ENCODE results near the gene ZNF442.
"Not testable (repeated sequence)": the region's sequence is repeated elsewhere in the genome, so short reads cannot be mapped to it uniquely, and the experiment has no call there.

ZNF442 gene

DNA sequence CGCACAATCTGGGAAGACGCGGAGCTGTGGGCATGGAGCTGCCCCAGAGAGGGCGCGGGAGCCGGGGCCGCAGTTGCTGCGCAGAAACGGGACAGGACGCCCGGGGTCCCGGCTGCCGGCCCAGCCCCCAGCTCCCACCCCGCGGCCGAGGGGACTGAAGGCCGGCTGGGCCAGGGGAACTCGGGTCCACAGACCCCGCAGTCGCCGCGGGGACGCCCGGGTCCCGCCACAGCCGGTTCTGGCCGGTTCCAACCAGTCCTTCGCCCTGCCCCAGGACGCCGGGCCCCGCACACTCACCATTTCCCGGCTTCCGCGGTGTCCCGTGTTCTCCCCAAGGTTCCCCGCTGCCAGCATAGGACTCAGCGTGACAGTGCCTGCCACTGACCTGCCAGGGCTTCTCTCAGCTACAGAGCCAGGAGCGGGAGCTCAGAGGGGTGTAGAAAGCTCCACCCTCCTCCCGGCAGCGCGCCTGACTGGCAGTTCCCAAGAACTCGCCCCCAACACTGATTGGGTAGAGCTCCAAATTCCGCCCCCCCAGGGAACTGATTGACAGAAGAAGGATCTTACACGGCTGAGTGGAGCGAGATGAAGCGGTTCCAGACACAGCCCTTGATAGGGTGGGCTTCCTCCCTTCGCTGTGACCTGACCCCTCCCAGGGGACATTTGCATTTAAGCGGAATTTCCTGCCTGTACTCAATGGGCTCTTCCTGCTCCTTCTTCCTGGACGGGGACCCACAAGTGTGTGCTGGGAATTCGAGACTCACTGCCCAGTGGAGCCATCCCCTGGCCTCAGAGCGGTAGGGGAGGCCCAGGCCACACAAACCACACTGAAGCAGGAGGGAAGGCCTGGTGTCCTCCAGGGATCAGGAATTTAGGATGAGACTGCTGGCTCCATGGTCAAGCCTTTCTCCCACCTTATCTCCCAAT, at the start of gene ZNF442:
Gene ZNF442 (minus strand): TSS at position 448 of the 927 bp plus-strand sequence. CDS start 2,052 bp downstream, outside the sequence.
- peak in 2 of 3 experiments; percentile 95 to 98 for DNase-seq

DNA sequence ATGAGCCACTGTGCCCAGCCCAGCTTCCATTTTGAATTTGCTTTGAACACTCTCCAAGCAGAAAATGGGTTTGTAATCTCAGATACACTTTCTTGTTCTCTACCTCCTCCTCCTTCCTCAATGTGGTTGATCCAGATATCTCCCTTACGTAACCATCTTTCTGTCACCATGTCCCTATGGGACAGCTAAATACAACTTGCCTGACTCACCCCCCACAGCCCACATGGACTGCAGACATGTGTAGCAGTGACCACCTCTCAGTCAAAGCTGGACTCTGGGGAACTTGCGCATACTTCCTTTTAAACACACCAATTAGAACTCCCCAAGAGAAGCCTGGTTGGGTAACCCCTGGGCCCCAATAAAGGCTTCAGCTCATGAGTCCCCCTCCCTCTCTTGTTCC, 46.4 kb upstream of the ZNF442 start:
- no peak for DNase-seq

DNA sequence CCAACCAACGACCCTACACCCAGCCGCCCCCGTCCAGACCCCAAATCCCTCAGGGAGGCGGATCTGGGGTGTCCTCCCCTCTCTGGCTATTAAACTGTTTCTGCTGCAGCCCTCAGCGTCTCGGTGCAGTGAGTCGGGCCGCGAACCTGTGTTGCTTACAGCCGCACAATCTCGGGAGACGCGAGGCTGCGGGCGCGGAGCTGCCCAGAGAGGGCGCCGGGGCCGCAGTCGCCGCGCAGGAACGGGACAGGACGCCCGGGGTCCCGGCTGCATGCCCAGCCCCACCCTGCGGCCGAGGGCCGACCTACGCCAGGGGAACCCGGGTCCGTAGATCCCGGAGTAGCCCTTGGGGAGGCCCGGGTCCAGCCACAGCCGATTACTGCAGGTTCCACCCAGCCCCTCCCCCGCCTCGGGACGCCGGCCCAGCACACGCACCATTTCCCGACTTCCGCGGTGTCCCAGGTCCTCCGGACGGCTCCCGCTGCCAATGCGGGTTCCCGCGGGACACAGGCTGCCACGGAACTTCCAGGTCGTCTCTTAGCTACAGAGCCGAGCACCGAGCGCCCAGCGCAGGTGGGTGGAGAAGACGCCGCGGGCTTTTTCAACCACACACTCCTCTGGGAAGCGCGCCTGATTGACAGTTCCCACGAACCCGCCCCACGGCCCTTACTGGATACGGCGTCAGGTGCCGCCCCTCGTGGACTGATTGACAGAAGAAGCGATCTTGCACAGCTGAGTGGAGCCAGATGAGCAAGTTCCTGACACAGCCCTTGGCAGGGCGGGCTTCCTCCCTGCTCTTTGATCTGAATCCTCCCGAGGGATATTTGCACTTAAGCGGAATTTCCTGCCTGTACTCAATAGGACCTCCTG, 35.4 kb upstream of the ZNF442 start, which contains the start of gene ZNF799:
Gene ZNF799 (minus strand): TSS at position 639 of the 870 bp plus-strand sequence. CDS start 201 bp downstream, at position 438.
- DNase-seq = peak; percentile 90 to 99 (median 97)

DNA sequence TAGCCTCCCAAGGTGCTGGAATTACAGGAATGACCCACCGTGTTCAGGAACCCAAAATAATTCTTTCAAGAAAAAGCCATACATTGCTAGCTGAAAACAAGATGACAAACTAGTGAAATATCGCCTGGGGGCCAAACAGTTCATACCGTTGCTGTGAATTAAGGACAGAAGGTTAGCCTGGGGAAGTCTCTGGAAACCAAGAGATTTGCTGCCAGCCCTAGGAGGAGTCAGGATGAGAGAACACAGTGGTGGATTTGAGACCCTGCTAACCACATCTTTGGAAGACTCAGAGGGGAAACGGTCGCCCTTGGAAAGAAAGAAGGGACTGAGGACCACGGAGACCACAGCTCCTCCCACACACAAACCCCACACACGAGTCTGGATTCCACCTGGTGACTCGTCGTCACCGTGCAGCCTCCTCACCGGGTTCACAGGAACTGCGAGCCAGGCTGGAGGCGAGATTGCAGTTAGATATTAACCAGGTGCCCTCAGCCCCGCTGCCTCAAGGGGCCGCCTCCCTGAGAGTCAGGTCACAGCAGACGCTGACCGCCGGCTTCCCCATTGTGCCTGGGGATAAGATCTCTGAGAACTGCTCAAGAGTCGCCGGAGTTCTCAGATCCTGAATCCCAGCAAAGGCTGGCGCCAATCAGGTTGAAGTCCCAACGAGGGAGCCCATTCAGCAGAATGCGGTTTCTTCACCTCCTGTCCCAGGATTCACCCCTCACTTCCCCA, 34.6 kb upstream of the ZNF442 start:
- DNase-seq = peak in 2 of 3 experiments; percentile 71 to 74

DNA sequence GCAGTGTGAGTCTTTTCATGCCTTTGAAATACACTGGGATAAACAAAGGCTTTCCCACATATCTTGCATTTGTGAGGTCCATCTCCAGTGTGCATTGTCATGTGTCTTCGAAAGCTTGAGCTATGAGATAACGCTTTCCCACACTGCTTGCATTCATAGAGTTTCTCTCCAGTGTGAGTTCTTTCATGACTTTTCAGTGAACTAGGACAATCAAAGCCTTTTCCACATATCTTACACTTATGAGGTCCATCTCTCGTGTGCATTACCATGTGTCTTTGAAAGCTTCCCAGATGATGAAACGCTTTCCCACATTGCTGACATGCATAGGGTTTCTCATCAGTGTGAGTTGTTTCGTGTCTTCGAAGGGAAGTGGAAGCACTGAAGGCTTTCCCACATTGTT, 25.7 kb upstream of the ZNF442 start:
- DNase-seq = not testable (repeated sequence)

DNA sequence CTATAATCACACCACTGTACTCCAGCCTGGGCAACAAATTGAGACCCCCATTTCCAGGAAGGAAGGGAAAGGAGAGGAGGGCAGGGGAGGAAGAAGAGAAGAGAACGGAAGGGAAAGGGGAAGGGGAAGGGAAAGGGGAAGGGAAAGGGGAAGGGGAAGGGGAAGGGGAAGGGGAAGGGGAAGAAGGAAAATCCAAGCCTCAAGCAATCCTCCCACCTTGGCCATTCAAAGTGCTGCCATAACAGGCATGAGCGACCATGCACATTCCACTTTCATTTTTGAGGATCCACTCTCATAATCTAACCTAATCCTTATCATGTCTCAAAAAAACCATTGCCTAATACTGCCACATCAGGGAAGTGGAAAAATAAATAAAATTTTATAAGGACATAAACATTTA, 20.9 kb upstream of the ZNF442 start:
- DNase-seq = not testable (repeated sequence)

DNA sequence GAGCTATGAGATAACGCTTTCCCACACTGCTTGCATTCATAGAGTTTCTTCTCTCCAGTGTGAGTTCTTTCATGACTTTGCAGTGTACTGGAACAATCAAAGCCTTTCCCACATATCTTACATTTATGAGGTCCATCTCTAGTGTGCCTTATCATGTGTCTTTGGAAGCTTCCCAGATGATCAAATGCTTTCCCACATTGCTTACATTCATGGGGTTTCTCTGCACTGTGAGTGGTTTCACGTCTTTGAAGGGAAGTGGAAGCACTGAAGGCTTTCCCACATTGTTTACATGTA, 14.9 kb upstream of the ZNF442 start:
- no peak for DNase-seq

DNA sequence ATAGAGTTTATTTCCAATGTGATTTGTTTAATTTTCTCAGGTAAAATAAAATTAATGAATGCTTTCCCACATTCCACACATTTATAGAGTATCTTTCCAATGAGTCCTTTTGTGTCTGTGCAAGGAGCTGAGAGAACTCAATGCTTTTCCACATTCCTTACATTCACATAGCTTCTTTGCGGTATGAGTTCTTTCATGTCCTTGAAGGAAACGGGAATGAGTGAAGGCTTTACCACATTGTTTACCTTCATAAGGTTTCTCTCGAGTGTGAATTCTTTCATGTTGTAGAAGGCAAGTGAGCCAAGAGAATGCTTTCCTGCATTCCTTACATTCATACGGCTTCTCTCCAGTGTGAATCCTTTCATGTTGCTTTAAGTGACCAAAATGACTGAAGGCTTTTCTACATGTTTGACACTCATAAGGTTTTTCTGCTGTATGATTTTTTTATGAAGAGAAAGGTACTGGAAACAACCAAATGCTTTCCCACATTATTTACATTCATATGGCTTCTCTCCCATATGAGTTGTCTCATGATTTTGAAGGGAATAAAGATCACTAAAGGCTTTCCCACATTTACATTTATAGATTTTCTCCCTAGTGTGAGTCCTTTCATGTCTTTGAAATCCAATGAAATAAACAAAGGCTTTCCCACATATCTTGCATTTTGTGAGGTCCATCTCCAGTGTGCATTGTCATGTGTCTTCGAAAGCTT, 14.4 kb upstream of the ZNF442 start:
- DNase-seq = no peak

DNA sequence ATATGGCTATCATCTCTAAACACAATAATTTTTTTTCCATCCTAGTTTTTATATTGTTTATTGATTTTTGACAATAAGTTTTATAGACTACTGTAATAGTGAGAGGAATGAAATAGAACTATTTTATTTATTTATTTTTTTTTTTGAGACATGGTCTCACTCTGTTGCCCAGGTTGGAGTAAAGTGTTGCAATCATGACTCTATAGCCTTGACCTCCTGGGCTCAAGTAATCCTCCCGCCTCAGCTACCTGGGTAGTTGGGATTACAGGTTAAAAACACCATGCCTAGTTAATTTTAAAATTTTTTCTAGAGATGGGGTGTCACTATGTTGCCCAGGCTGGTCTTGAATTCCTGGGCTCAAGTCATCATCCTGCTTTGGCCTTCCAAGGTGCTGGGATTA, 8.5 kb upstream of the ZNF442 start:
- no peak for DNase-seq

DNA sequence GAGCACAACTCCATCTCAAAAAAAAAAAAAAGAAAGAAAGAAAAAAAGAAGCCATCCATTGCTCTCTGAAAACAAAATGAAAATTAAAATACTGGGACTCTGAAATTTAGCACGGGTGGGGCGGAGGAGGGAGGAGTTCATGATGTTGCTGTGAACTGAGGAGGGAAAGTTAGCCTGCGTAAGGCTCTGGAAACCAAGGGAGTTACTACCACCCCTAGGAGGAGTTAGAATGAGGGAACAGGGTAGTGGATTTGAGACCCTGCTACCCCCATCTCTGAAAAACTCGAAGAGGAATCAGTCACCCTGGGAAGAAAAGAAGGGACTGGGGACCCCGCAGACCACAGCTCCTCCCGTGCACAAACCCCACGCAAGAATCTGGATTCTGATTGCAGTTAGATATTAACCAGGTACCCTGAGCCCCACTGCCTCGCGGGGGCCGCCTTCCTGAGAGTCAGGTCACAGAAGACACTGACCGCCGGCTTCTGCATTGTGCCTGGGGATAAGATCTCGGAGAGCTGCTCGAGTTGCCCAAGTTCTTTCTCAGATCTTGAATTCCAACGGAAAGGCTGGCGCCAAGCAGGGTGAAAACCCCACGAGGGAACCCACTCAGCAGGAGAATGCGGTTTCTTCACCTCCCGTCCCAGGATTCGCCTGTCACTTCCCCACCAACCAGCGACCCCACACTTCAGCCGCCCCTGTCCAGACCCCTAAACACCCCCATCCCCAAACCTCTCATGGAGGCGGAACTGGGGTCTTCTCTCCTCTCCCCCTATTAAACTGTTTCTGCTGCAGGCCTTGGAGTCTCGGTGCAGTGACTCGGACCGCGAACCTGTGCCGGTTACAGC, 870 bp downstream of the ZNF442 start:
- DNase-seq = peak in 1 of 3 experiments; percentile 54

DNA sequence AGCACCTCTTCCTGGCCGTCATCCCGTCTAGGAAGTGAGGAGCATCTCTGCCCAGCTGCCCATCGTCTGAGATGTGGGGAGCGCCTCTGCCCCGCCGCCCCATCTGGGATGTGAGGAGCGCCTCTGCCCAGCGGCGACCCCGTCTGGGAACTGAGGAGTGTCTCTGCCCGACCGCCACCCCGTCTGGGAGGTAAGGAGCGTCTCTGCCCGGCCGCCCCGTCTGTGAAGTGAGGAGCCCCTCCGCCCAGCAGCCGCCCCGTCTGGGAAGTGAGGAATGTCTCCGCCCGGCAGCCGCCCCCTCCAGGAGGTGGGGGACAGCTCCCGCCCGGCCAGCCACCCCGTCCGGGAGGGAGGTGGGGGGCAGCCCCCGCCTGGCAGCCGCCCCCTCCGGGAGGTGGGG, 3.2 kb downstream of the ZNF442 start:
- DNase-seq = not testable (repeated sequence)

DNA sequence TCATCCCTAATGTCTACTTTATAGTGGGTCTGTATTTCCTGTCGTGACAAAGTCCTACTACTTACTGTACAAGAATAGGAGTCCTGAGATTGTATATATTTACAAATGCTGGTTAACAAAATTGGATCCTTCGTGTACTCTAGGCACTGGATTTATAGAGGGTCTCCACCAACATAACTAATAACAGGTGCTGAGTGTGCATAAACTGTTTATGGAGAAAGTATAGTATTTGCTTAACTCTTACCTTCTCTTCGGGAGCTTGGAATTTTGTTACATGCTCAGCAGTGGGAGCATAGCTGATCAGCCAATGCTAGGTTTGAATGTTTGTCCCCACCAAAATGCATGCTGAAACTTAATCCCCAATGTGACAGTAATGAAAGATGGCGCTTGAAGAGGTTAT, 12.1 kb downstream of the ZNF442 start:
- DNase-seq = no peak

DNA sequence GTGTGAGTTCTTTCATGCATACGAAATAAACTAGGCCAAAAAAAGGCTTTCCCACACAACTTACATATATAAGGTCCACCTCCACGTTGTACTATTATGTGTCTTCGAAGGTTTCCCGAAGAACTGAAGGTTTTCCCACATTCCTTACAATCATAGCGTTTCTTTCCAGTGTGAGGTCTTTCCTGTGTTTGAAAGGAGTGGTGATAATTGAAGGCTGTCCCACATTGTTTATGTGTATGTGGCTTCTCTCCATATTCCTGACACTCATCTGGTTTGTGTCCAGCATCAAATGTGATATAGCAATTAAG, 14.6 kb downstream of the ZNF442 start:
- DNase-seq = no peak

DNA sequence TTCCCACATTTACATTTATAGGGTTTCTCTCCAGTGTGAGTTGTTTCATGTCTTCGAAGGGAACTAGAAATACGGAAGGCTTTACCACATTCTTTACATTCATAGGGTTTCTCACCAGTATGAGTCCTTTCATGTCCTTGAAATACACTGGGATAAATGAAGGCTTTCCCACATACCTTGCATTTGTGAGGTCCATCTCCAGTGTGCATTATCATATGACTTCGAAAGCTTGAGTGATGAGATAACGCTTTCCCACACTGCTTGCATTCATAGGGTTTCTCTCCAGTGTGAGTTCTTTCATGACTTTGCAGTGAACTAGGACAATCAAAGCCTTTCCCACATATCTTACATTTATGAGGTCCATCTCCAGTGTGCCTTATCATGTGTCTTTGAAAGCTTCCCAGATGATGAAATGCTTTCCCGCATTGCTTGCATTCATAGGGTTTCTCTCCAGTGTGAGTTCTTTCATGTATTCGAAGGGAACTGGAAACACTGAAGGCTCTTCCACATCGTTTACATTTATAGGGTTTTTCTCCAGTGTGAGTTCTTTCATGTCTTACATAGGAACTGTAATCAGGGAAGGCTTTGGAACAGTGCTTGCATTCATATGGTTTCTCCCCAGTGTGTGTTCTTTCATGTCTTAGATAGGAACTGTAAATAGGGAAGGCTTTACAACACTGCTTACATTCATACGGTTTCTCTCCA, 15.1 kb downstream of the ZNF442 start:
- no peak for DNase-seq

DNA sequence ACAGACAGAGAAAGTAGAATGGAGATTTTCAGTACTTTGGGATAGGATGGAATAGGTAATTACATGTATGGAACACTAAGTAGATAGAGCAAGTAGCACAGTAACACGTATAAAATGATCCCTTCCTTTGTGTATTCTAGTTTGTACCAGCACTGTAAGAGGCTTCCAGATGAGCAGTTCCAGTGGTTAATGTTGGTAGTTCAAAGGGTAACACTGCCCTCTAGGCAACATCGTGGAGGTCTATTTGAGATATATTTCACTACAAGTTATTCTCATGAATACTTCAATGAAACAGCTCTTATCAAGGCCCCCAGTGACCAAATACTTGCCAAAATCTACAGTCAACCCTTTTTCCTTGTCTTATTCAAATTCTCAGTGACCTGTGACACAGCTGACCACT, 18.6 kb downstream of the ZNF442 start:
- peak in 1 of 3 experiments; percentile 19 for DNase-seq

DNA sequence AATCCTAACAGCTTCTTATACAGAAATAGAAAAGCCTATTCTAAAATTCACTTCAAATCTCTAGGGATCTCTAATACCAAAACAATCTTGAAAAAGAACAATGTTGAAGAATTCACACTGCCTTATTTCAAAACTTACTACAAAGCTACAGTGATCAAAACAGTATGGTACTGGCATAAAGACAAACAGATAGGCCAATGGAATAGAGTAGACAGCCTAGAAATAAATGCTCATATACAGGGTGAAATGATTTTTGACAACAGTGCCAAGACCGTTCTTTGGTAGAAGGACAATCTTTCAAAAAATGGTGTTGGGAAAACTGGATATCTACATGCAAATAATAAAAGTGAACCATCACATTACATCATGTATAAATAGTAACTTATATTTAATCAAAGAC, 20.3 kb downstream of the ZNF442 start:
- DNase-seq = no peak

DNA sequence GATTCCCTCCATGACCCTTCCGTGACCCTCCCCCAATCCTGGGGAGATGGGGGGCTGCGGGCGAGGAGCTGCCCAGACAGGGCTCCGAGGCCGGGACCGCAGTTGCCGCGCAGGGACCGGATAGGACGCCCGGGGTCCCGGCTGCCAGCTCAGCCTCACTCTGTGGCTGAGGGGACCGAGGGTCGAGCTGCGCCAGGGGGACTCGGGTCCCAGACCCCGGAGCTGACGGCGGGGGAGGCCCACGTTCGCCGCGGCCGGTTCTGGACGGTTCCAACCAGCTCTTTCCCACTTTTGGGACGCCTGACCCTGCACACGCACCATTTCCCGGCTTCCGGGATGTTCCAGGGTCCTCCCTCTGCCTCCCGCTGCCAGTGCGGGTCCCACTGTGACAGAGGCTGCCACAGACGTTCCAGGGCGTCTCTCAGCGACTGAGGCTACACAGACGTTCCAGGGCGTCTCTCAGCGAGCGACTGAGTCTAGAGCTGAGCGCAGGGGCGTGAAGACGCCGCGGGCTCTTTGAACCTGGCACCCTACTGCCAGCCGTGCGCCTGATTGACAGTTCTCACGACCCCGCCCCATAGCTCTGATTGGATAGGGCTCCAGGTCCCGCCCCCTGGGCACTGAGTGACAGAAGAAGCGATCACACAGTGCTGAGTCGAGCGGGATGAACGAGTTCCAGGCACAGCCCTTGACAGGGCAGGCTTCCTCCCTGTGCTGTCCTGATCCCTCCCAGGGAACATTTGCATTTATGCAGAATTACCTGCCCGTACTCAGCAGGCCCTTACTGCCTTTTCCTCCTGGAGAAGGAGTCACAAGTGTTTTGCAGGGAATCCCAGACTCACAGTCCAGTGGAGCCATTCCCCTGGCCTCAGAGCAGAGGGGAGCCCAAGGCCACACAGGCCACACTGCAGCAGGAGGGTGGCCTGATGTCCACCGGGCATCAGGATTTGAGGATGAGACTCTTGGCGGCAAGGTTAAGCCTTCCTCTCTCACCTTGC, 32.0 kb downstream of the ZNF442 start, which contains the start of gene ZNF563:
Gene ZNF563 (minus strand): TSS at position 472 of the 998 bp plus-strand sequence. CDS start 151 bp downstream, at position 321.
- DNase-seq = peak; percentile 94 to 99 (median 97)

DNA sequence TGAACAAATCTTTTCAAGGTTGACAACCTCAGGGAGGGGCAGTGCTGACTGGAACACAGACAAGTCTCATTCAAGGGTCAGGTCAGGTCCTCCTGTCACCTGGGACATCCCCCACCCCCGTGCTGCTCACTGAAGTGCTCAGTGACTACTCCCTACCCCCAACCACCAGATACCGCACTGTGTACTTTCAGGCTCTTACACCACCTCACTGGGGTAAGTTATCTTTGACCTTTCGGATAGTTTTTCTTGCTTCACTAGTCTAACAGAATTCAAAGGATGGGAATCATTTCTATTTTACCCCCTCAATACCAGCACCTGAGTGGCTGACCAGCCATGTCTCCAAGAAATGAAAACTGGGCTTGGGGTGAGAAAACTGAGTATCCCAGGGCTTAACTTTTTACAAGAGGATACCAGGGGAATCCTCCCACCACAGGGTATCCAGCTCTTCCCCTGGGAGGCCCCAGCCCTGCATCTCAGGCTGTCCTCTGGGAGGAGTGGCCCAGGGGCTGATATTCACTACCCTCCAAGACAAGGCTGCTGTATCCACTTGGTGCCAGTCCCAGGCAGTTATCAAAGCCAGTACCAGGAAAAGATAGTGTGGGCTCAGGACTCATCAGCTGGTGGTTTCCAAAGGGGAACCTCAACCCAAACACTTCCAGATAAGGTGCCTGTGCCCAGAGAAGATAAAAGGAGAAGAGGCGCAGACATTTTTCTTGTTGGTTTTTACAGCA, 34.1 kb downstream of the ZNF442 start:
- DNase-seq = no peak

DNA sequence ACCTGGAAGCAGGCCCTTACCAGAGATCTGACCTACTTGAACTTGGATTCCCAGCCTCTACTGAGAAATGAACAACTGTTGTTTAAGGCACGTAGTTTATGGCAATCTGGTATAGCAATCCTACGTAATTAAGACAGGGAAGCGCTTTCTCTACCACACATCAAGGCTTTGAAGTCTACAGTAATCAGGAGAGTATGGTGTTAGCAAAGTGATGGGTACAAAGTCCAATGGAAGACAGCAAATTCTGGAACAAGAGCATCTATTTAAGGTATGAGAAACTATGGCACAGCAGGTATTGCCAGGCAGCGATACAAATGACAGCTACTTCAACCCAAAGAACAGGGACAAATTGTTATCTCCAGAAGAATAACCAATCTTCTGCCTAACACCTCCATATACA, 35.1 kb downstream of the ZNF442 start:
- no peak for DNase-seq
